Renal cortex interstitium (tissue), 11 donors: ENCODE data around the gene AXDND1. TPM values are rescaled to one million over a fixed set of nuclear protein-coding genes. Genes with fewer than 3 reads are reported as not detected.
"Not testable (repeated sequence)": the region's sequence is repeated elsewhere in the genome, so short reads cannot be mapped to it uniquely, and the experiment has no call there.

ENCODE experiments used
- DNase-seq, 11 donors: peaks; one replicate each; pipeline ENCODE4 v3.0.0-alpha.2; 2013; ENCODE audit warnings: low read depth in 9 of 11, low spot score in 4 of 11; ENCODE audit errors: extremely low read depth in 1 of 11
- polyA plus RNA-seq, 3 donors: library from polyadenylated mRNA; unstranded; fragments of 120-200 nt; gene quantifications; one replicate each; pipeline ENCODE4 v1.2.1, GENCODE V29; 2013; ENCODE audit not compliant: insufficient read length in 3 of 3

AXDND1 gene
- polyA plus RNA-seq, 3 donors, result 12.1 to 29.1 (median 12.6) TPM

GRCh38 chr1:179440301-179440700 is 74.5 kb downstream of the AXDND1 start:
- not testable (repeated sequence) for DNase-seq

GRCh38 chr1:179440971-179441370 is 75.2 kb downstream of the AXDND1 start:
- DNase-seq, result no peak

- DNase-seq, result peak in 5 of 11 donors; percentile 7 to 12 (median 10)
Observed at GRCh38 chr1:179441501-179441900, 75.7 kb downstream of the AXDND1 start.

DNA sequence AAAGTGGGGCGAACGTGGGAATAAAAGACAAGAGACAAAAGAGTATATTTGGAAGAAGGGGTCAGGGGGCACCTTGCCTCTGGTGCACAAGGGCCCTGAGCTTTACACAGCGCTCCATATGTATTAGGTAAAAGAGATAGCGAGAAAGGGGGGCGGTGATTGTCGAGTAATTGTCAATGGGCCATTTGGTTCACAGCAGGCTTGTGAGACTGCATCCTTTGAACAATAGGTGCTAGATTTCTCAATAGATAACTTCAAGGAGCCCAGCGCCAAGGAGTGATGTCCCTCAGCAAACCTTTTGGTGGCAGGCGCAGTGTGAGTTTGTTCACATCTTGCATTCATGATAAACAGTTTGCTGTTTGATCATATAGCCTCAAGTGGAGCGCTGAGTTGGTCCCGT is 77.1 kb downstream of the AXDND1 start:
- DNase-seq, result not testable (repeated sequence)

GRCh38 chr1:179445593-179445992 is 79.8 kb downstream of the AXDND1 start:
- no peak for DNase-seq

DNA sequence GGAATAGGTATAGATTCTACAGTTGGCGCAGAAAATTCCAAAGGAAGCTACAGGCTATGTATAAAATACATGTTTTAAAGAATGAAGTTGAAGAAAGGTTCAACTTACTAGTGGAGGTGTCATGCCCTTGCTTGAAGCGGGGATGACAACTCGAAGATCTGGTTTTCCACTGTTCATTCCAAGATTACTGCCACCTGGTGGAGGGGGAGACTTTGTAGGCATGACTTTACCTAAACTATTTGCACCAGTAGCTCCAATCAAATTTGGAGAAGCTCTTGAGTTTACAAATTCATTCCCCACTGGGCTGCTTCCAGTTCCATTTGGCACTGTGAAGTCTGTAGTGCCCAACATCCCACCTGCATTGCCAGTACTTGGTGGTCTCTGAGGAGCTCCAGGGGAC is 81.7 kb downstream of the AXDND1 start:
- DNase-seq, result no peak

DNA sequence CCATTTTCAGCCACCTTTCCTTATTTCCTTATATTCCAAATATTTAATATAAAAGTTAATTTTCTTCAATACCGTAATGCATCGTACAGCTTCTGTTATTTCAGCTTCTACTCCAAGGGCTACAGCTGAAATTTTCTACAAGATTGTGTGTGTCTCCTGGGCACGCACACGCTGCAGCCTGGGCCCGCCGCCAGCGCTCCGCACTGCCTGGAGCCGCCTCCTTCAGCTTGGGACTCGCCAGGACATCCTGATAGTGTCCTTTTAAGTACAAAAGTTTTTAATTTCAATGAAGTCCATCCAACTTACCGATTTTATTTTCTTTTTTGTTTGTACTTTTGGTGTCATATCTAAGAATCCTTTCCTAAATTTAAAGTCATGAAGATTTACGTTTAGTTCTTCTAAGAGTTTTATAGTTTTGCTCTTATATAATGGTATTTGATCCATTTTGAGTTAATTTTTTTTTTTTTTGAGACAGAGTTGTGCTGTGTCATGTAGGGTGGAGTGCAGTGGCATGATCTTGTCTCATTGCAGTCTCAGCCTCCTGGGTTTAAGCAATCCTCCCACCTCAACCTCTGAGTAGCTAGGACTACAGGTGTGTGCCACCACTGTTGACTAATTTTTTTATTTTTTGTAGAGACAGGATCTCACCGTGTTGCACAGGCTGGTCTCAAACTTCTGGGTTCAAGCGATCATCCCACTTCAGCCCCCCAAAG is 82.8 kb downstream of the AXDND1 start:
- no peak for DNase-seq

DNA sequence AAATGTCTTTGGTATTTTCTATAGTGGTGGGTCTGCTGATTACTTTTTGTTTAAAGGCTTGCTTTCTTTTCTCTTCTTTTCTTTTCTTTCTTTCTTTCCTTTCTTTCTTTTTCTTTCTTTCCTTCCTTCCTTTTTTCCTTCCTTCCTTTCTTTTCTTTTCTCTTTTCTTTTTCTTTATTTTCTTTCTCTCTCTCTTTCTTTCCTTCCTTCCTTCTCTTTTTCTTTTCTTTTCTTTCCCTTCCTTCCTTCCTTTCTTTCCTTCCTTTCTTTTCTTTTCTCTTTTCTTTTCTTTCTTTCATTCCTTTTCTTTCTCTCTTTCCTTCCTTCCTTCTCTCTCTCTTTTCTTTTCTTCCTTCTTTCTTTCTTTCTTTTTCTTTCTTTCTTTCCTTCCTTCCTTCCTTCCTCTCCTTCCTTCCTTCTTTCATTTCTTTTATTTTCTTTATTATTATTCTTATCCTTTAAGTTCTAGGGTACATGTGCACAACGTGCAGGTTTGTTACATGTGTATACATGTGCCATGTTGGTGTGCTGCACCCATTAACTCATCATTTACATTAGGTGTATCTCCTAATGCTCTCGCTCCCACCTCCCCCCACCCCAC is 93.9 kb downstream of the AXDND1 start:
- not testable (repeated sequence) for DNase-seq

- not testable (repeated sequence) for DNase-seq
Observed at GRCh38 chr1:179465661-179466060, 99.9 kb downstream of the AXDND1 start.

GRCh38 chr1:179474713-179475112 is 108.9 kb downstream of the AXDND1 start:
- DNase-seq, result no peak

DNA sequence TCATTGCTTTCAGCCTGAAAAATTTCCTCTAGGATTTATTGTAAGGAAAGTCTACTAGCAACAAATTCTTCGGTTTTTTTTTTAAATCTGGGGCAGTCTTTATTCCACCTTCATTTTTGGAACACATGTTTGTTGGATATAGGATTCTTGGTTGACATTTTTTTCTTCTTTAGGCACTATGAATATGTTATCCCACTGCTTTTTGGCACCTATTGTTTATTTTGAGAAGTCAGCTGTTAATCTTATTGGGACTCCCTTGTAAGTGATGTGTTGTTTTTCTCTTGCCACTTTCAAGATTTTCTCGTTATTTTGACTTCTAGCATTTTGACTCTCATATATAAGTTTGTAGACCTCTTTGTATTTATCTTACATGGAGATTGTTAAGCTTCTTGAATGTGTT is 110.7 kb downstream of the AXDND1 start:
- DNase-seq, result no peak

DNA sequence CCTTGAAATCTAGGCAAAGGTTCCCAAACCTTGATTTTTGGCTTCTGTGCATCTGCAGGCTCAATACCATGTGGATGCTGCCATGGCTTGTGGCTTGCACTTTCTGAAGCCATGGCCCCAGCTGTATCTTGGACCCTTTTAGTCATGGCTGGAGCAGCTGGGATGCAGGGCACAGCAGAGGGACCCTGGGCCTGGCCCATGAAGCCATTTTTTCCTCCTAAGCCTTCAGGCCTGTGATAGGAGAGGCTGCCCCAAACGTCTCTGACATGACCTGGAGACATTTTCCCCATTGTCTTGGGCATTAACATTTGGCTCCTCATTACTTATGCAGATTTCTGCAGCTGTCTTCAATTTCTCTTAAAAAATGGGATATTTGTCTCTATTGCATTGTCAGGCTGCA is 112.6 kb downstream of the AXDND1 start:
- no peak for DNase-seq

DNA sequence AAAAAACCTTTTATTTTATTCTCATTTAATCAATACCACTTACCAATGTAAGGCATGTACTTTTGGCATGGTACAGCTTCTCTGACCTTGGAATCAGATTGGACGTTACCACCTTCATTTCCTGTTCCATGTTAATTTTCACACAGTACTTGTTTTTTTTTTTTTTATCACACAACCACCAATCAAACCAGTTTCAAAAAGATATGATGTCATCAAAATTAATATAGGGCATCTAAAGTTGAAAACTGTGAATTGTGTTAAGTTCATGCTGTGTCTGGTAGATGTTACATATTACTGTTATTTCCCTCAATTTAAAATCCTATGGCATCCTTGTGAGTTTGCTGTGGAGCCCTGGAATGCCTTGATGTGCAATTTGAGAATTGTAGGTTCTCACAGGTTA is 124.8 kb downstream of the AXDND1 start:
- DNase-seq, result no peak

- no peak for DNase-seq
Observed at GRCh38 chr1:179493323-179493722, 127.6 kb downstream of the AXDND1 start.

- no peak for DNase-seq
Observed at GRCh38 chr1:179506199-179506598, 140.4 kb downstream of the AXDND1 start.

GRCh38 chr1:179509384-179509783 is 143.6 kb downstream of the AXDND1 start:
- no peak for DNase-seq

GRCh38 chr1:179510038-179510437 is 144.3 kb downstream of the AXDND1 start:
- no peak for DNase-seq

DNA sequence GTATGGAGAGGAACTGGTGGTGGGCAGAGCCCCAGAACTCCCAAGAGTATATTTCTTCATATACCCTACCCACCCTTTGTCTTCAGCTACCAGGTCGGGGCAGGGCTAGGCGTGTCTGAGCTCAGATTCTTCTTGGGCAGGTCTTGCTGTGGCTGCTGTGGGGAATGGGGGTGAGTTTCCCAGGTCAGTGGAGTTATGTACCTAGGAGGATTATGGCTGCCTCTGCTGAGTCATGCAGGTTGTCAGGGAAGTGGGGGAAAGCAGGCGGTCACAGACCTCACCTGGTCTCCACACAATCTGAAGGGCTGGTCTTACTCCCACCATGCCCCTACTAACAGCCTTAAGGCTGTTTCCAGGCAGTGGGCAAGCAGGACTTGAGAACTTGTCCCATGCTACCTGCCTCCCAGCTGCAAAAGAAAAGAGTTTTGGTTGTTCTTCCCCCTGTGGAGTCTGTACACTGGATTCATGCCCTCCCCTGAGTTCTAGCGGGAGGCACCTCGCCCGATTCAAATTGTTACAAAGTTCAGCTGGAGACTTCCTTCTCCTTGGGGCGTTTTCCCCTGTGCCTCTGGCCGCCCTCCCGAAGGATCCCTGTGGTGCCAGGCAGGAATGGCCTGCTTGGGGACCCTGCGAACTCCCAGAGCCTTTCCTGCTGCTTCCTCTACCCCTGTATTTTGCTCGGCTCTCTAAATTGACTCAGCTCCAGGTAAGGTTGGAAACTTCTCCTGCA is 151.4 kb downstream of the AXDND1 start:
- DNase-seq, result no peak

- not testable (repeated sequence) for DNase-seq
Observed at GRCh38 chr1:179518544-179518943, 152.8 kb downstream of the AXDND1 start.

- DNase-seq, result no peak
Observed at GRCh38 chr1:179529482-179530195, 163.9 kb downstream of the AXDND1 start.
